GM12878 (cell line): ENCODE results near the gene LRBA. TPM values are rescaled to one million over a fixed set of nuclear protein-coding genes. Genes with fewer than 3 reads are reported as not detected.

Experiments
- ATAC-seq: fragments of 200-7000 bp; cut with Tn5 transposase; 3 replicates; pipeline ENCODE4 v1.9.1; 2020; ENCODE audit warnings: mild to moderate bottlenecking, moderate library complexity
- BruUV-seq: library from RNA; stranded (reverse); fragments of 400-500 nt; replicated peaks from 2 replicates; lab custom pipeline; 2021; lab: Mats Ljungman, UMichigan
- CTCF ChIA-PET: fragments of 300-600 bp; sonication (Branson Sonifier 250); formaldehyde crosslinking; extraction: SDS; loops from one replicate; lab custom pipeline; 2021; ENCODE audit warnings: inconsistent platforms; lab: Yijun Ruan, JAX
- POLR2A ChIA-PET: fragments of 350-600 bp; formaldehyde crosslinking; extraction: SDS; loops from one replicate; lab custom pipeline; 2021; ENCODE audit warnings: inconsistent platforms; lab: Charles Lee
- RAD21 ChIA-PET: fragments of 300-600 bp; sonication (Branson Sonifier 250); formaldehyde crosslinking; loops from one replicate; lab custom pipeline; 2023; ENCODE audit warnings: antibody characterized with exemption; ENCODE audit not compliant: unreplicated experiment; lab: Charles Lee
- SMC1A ChIA-PET: fragments of 300-600 bp; sonication (Branson Sonifier 250); formaldehyde crosslinking; loops from one replicate; lab custom pipeline; 2023; ENCODE audit not compliant: unreplicated experiment, uncharacterized antibody; lab: Charles Lee
- DNase-seq: peaks from one replicate; pipeline ENCODE4 v3.0.0-alpha.2; 2011; ENCODE audit warnings: low read depth, low spot score
- FAIRE-seq: peaks from 3 replicates; lab custom pipeline; 2011; peaks lifted over from hg19 to GRCh38; lab: Jason Lieb, UNC
- H2AFZ ChIP-seq: 2 replicates; pipeline ENCODE4 v1.6.0; 2011; ENCODE audit warnings: low read depth, low read length, control low read depth; ENCODE audit not compliant: control insufficient read depth
- H3K27ac ChIP-seq: 2 replicates; pipeline ENCODE4 v1.5.1; 2011; ENCODE audit warnings: control low read depth; ENCODE audit not compliant: control insufficient read depth, insufficient read depth
- H3K27me3 ChIP-seq, 2 experiments: replicated peaks in 1 of 2; 2 replicates each; pipeline versions ENCODE4 v1.6.0 to v1.6.1; 2011; ENCODE audit warnings: low read length in 1 of 2; ENCODE audit not compliant: control insufficient read depth in 2 of 2, insufficient read depth in 2 of 2
- H3K36me3 ChIP-seq, 2 experiments: 2 replicates each; pipeline ENCODE4 v1.5.1; 2011; ENCODE audit warnings: low read length in 1 of 2; ENCODE audit not compliant: control insufficient read depth in 2 of 2, insufficient read depth in 2 of 2
- H3K4me1 ChIP-seq: 2 replicates; pipeline ENCODE4 v1.6.1; 2011; ENCODE audit warnings: mild to moderate bottlenecking, low read length, moderate library complexity, mixed read lengths; ENCODE audit not compliant: control insufficient read depth, insufficient read depth
- H3K4me2 ChIP-seq: 2 replicates; pipeline ENCODE4 v1.6.0; 2011; ENCODE audit warnings: control low read depth; ENCODE audit not compliant: control insufficient read depth, insufficient read depth
- H3K4me3 ChIP-seq: fragments of 200-600 bp; sonication (generic); 2 replicates; pipeline ENCODE4 v1.5.1; 2016
- H3K79me2 ChIP-seq: 2 replicates; pipeline ENCODE4 v1.6.0; 2011; ENCODE audit warnings: low read length; ENCODE audit not compliant: control insufficient read depth, insufficient read depth
- H3K9ac ChIP-seq: 2 replicates; pipeline ENCODE4 v1.8.0; 2011; ENCODE audit warnings: low read length, control low read depth, mixed read lengths; ENCODE audit not compliant: control insufficient read depth, insufficient read depth
- H3K9me3 ChIP-seq: replicated peaks from 3 replicates; pipeline ENCODE4 v1.5.1; 2011; ENCODE audit warnings: mild to moderate bottlenecking, low read length; ENCODE audit not compliant: control insufficient read depth, insufficient read depth
- H4K20me1 ChIP-seq: 2 replicates; pipeline ENCODE4 v1.6.0; 2011; ENCODE audit not compliant: control insufficient read depth, insufficient read depth
- BCL3 ChIP-seq: IDR thresholded peaks from 2 replicates; pipeline ENCODE4 v1.6.1; 2011; ENCODE audit warnings: borderline replicate concordance, low read depth, mild to moderate bottlenecking, moderate library complexity, low read length; ENCODE audit not compliant: insufficient read depth, poor library complexity, severe bottlenecking
- CTCF ChIP-seq, 3 experiments: IDR thresholded peaks in 2 of 3; conservative IDR thresholded peaks in 1 of 3; 2 replicates each; pipeline ENCODE4 v1.5.1; 2011; ENCODE audit warnings: low read depth in 3 of 3, low read length in 3 of 3, mild to moderate bottlenecking in 3 of 3, control low read depth in 2 of 3, moderate library complexity in 2 of 3, inconsistent platforms in 1 of 3, mixed read lengths in 1 of 3; ENCODE audit not compliant: control insufficient read depth in 2 of 3, insufficient read depth in 1 of 3; ENCODE audit errors: extremely low read depth in 1 of 3
- MLLT1 ChIP-seq: fragments of 450-650 bp; IDR thresholded peaks from 2 replicates; pipeline ENCODE4 v1.6.1; 2016; ENCODE audit warnings: mild to moderate bottlenecking
- MYC ChIP-seq: IDR thresholded peaks from 2 replicates; pipeline ENCODE4 v1.6.1; 2011; ENCODE audit warnings: mild to moderate bottlenecking, low read length, moderate library complexity, inconsistent platforms; ENCODE audit not compliant: insufficient read depth, insufficient replicate concordance, insufficient read length, severe bottlenecking
- NFIC ChIP-seq: IDR thresholded peaks from 2 replicates; pipeline ENCODE4 v1.6.1; 2012; ENCODE audit warnings: low read depth, mild to moderate bottlenecking, inconsistent platforms, low read length, moderate library complexity
- PBX3 ChIP-seq: IDR thresholded peaks from 2 replicates; pipeline ENCODE4 v1.6.1; 2011; ENCODE audit warnings: mild to moderate bottlenecking, low read depth, low read length, moderate library complexity; ENCODE audit not compliant: insufficient replicate concordance
- POLR2AphosphoS2 ChIP-seq: IDR thresholded peaks from 2 replicates; pipeline ENCODE4 v1.6.1; 2011; ENCODE audit warnings: low read depth, mild to moderate bottlenecking, low read length, improper control_type of control experiment, moderate library complexity
- RBBP5 ChIP-seq: fragments of 200-600 bp; sonication (generic); conservative IDR thresholded peaks from 2 replicates; pipeline ENCODE4 v1.6.1; 2016
- SIN3A ChIP-seq: IDR thresholded peaks from 2 replicates; pipeline ENCODE4 v1.6.1; 2012; ENCODE audit warnings: low read depth, low read length, improper control_type of control experiment
- SREBF1 ChIP-seq: IDR thresholded peaks from 2 replicates; pipeline ENCODE4 v1.6.1; 2012; ENCODE audit warnings: mild to moderate bottlenecking, low read length
- ZNF592 ChIP-seq: fragments of 450-650 bp; IDR thresholded peaks from 2 replicates; pipeline ENCODE4 v1.6.1; 2017; ENCODE audit warnings: mild to moderate bottlenecking, moderate library complexity
- WGBS: methylation state at CpG from one replicate; pipeline ENCODE4 v1.1.6; 2016; ENCODE audit warnings: low lambda C conversion rate; ENCODE audit not compliant: insufficient replicate concordance, insufficient coverage; ENCODE audit errors: missing lambda C conversion rate; 5-methylcytosine and 5-hydroxymethylcytosine counted together
- in situ Hi-C: fragments of 300-500 bp; cut with MboI; formaldehyde crosslinking; loops from 9 replicates; pipeline ENCODE4 v1.14.3; 2018; ENCODE audit warnings: mixed read lengths
- intact Hi-C: fragments of 100-400 bp; cut with micrococcal nuclease; formaldehyde crosslinking; loops from one replicate; pipeline ENCODE4 v1.14.2; 2022; ENCODE audit not compliant: unreplicated experiment
- polyA plus RNA-seq, 11 experiments: library from polyadenylated mRNA; depleted of rRNA in 4 of 11; unstranded in 6 of 11; stranded (reverse) in 5 of 11; fragments of >200 nt; fragmentation: Nextera tagmentation in 4 of 11; fragmentation: Illumina TruSeq in 1 of 11; extraction: Ambion mirVana in 4 of 11; extraction: Trizol in 1 of 11; gene quantifications; 1 replicate in 1 of 11; 2 replicates in 10 of 11; pipeline versions ENCODE4 v1.2.1 to v1.2.3, GENCODE V29; 2011 to 2016; ENCODE audit warnings: inconsistent platforms in 2 of 11, missing spikeins in 2 of 11, low read depth in 1 of 11
- total RNA-seq, 4 experiments: library from RNA; depleted of rRNA in 3 of 4; stranded (reverse); fragments of >200 nt in 3 of 4; fragmentation: Illumina TruSeq in 1 of 4; extraction: Trizol in 1 of 4; gene quantifications; 2 replicates each; pipeline versions ENCODE4 v1.2.1 to v1.2.3, GENCODE V29; 2013 to 2021

LRBA gene
- total and polyA plus RNA-seq, 10 of the 15 experiments (the other 5 are each of a cell fraction or from before 2014, with no cell fraction given), result 20.3 to 93.4 (median 55.0) TPM

- TF ChIP-seq BCL3 (no peak), MYC (no peak), SIN3A (no peak), NFIC (no peak)
Observed at GRCh38 chr4:150853882-150854281, 161.2 kb downstream of the LRBA start (continued).

- CTCF ChIA-PET, result interaction anchor here (1.0 to 1.2 kb wide), 2 partner anchors 14 to 554 kb away, joined by 3 to 6 read pairs; no protein-coding TSS in a partner anchor
- DNase-seq, result no peak
- Histone ChIP-seq H3K36me3 (peaks cover 0 to 9% of the 10 kb centered on the region in 2 experiments; a peak in 3 of 4 replicates), H3K27me3 (no peaks in the 10 kb centered on the region), H4K20me1 (no peaks in the 10 kb centered on the region), H3K27ac (no peak overlapping the region), H3K9ac (no peak overlapping the region), H3K9me3 (no peaks in the 10 kb centered on the region), H3K4me2 (no peak overlapping the region), H3K79me2 (no peaks in the 10 kb centered on the region), H2AFZ (no peak overlapping the region), H3K4me1 (no peaks in the 10 kb centered on the region), H3K4me3 (no peak overlapping the region)
- RAD21 ChIA-PET, result no interaction called here
- POLR2A ChIA-PET, result interaction anchor here (0.6 kb wide), 1 partner anchor 231 kb away, joined by 5 read pairs; no protein-coding TSS in a partner anchor
- no peak for ATAC-seq
- intact Hi-C loops, result no loop called here
- no peak for FAIRE-seq
- BruUV-seq, result TSS peak; percentile 63
- SMC1A ChIA-PET, result interaction anchor here (0.5 to 1.0 kb wide), 3 partner anchors 11 to 41 kb away, joined by 3 to 4 read pairs (median 4); no protein-coding TSS in a partner anchor
- 89% methylated on average over 1 of the region's 1 CpG for WGBS
- in situ Hi-C loops, result no loop called here
- TF ChIP-seq CTCF (IDR thresholded peaks at IDR 0.05 in 2 of 3, conservative IDR thresholded peaks at IDR 0.05 in 1 of 3; ENCODE audit: control insufficient read depth in 2 of 3, extremely low read depth in 1 of 3, insufficient read depth in 1 of 3, low read depth in 3 of 3, low read length in 3 of 3) (no peak), MLLT1 (no peak), RBBP5 (no peak), ZNF592 (no peak), POLR2AphosphoS2 (no peak), SREBF1 (no peak), PBX3 (no peak)
Observed at GRCh38 chr4:150852216-150852615, 162.9 kb downstream of the LRBA start.
